GM12878 (cell line): ENCODE data around the gene PIP4K2A. TPM values are rescaled to one million over a fixed set of nuclear protein-coding genes. Genes with fewer than 3 reads are reported as not detected.

Source experiments
- ATF2 ChIP-seq: IDR thresholded peaks from 2 replicates; pipeline ENCODE4 v1.6.1; 2012; ENCODE audit warnings: low read length, inconsistent platforms
- BACH1 ChIP-seq: fragments of 450-650 bp; IDR thresholded peaks from 2 replicates; pipeline ENCODE4 v1.6.1; 2017; ENCODE audit warnings: mild to moderate bottlenecking, borderline replicate concordance
- CEBPZ ChIP-seq: fragments of 150-350 bp; IDR thresholded peaks from 2 replicates; pipeline ENCODE4 v1.6.1; 2016; ENCODE audit warnings: low read depth, low read length
- CHD2 ChIP-seq: IDR thresholded peaks from 2 replicates; pipeline ENCODE4 v1.6.1; 2011; ENCODE audit warnings: low read depth, low read length, improper control_type of control experiment, borderline replicate concordance
- CREB1 ChIP-seq: IDR thresholded peaks from 2 replicates; pipeline ENCODE4 v1.6.1; 2012; ENCODE audit warnings: low read depth, mild to moderate bottlenecking, inconsistent platforms
- CREM ChIP-seq: IDR thresholded peaks from 2 replicates; pipeline ENCODE4 v1.6.1; 2014; ENCODE audit warnings: antibody characterized with exemption, low read depth
- EGR1 ChIP-seq, 2 experiments: IDR thresholded peaks; 1 replicate in 1 of 2; 2 replicates in 1 of 2; pipeline ENCODE4 v1.6.1; 2011 to 2012; ENCODE audit warnings: low read depth in 2 of 2, low read length in 2 of 2, borderline replicate concordance in 1 of 2, mild to moderate bottlenecking in 1 of 2, moderate library complexity in 1 of 2
- HCFC1 ChIP-seq: fragments of 150-350 bp; IDR thresholded peaks from 2 replicates; pipeline ENCODE4 v1.6.1; 2014; ENCODE audit warnings: low read length
- IKZF1 ChIP-seq: fragments of 450-650 bp; conservative IDR thresholded peaks from 2 replicates; pipeline ENCODE4 v1.6.1; 2017; ENCODE audit warnings: antibody characterized with exemption, mild to moderate bottlenecking
- LARP7 ChIP-seq: fragments of 450-650 bp; IDR thresholded peaks from 2 replicates; pipeline ENCODE4 v1.6.1; 2017; ENCODE audit warnings: mild to moderate bottlenecking
- POLR2A ChIP-seq: IDR thresholded peaks from 2 replicates; pipeline ENCODE4 v1.6.1; 2011; ENCODE audit warnings: low read depth, mild to moderate bottlenecking, low read length
- RB1 ChIP-seq: fragments of 450-650 bp; formaldehyde crosslinking; IDR thresholded peaks from 2 replicates; pipeline ENCODE4 v1.6.1; 2017; ENCODE audit warnings: mild to moderate bottlenecking, borderline replicate concordance
- RBBP5 ChIP-seq: fragments of 200-600 bp; sonication (generic); conservative IDR thresholded peaks from 2 replicates; pipeline ENCODE4 v1.6.1; 2016
- SMAD5 ChIP-seq: IDR thresholded peaks from 2 replicates; pipeline ENCODE4 v1.6.1; 2016; ENCODE audit warnings: antibody characterized with exemption, low read depth
- ZBTB4 ChIP-seq: fragments of 450-650 bp; formaldehyde crosslinking; IDR thresholded peaks from 2 replicates; pipeline ENCODE4 v1.4.0; 2022; ENCODE audit warnings: mild to moderate bottlenecking, moderate library complexity
- ZNF687 ChIP-seq: fragments of 450-650 bp; IDR thresholded peaks from 2 replicates; pipeline ENCODE4 v1.6.1; 2017; ENCODE audit warnings: mild to moderate bottlenecking, moderate library complexity
- polyA plus RNA-seq, 11 experiments: library from polyadenylated mRNA; depleted of rRNA in 4 of 11; unstranded in 6 of 11; stranded (reverse) in 5 of 11; fragments of >200 nt; fragmentation: Nextera tagmentation in 4 of 11; fragmentation: Illumina TruSeq in 1 of 11; extraction: Ambion mirVana in 4 of 11; extraction: Trizol in 1 of 11; gene quantifications; 1 replicate in 1 of 11; 2 replicates in 10 of 11; pipeline versions ENCODE4 v1.2.1 to v1.2.3, GENCODE V29; 2011 to 2016; ENCODE audit warnings: inconsistent platforms in 2 of 11, missing spikeins in 2 of 11, low read depth in 1 of 11
- total RNA-seq, 4 experiments: library from RNA; depleted of rRNA in 3 of 4; stranded (reverse); fragments of >200 nt in 3 of 4; fragmentation: Illumina TruSeq in 1 of 4; extraction: Trizol in 1 of 4; gene quantifications; 2 replicates each; pipeline versions ENCODE4 v1.2.1 to v1.2.3, GENCODE V29; 2013 to 2021

The PIP4K2A gene
- total and polyA plus RNA-seq, 10 of the 15 experiments (the other 5 are each of a cell fraction or from before 2014, with no cell fraction given): 54.3 to 139 (median 84.4) TPM

GRCh38 chr10:22714479-22715289 lies at the start of gene PIP4K2A (continued):
- TF ChIP-seq CEBPZ (no peak), ZBTB4 (no peak), RBBP5 (no peak), CHD2 (no peak), HCFC1 (no peak), RB1 (peak; percentile 77; the same call in 1 of the 2 replicates), POLR2A (peak; percentile 84), LARP7 (peak; percentile 51; the same call in 1 of the 2 replicates), EGR1 (IDR thresholded peaks at IDR 0.05; ENCODE audit: borderline replicate concordance in 1 of 2, low read depth in 2 of 2, low read length in 2 of 2) (peak; percentile 41 to 44; a peak in 2 of 3 replicates), BACH1 (peak; percentile 62; the same call in 1 of the 2 replicates), CREM (peak; percentile 56; the same call in 1 of the 2 replicates), IKZF1 (peak; percentile 72), CREB1 (peak; percentile 75), ATF2 (no peak), SMAD5 (no peak), ZNF687 (peak; percentile 64)
